Fibroblast of upper back skin (primary cell): ENCODE measurements around the gene BMAL1.
"Not testable (repeated sequence)": the region's sequence is repeated elsewhere in the genome, so short reads cannot be mapped to it uniquely, and the experiment has no call there.

ENCODE experiments used
- DNase-seq: peaks from one replicate; pipeline ENCODE4 v3.0.0-alpha.2; 2013

The BMAL1 gene

GRCh38 chr11:13388741-13389140, 111.2 kb downstream of the BMAL1 start:
- no peak for DNase-seq

- no peak for DNase-seq
These were observed 113.6 kb downstream of the BMAL1 start for GRCh38 chr11:13391217-13391616.

- not testable (repeated sequence) for DNase-seq
These were observed 120.7 kb downstream of the BMAL1 start for GRCh38 chr11:13398335-13398734.

- DNase-seq = no peak
These were observed 127.6 kb downstream of the BMAL1 start for GRCh38 chr11:13405220-13405619.

- DNase-seq = no peak
These were observed 137.6 kb downstream of the BMAL1 start for GRCh38 chr11:13415201-13415600.

- no peak for DNase-seq
These were observed 144.0 kb downstream of the BMAL1 start for GRCh38 chr11:13421561-13421960.

- no peak for DNase-seq
These were observed 145.8 kb downstream of the BMAL1 start for GRCh38 chr11:13423372-13423771.

- no peak for DNase-seq
These were observed 149.8 kb downstream of the BMAL1 start for GRCh38 chr11:13427440-13427839.

- DNase-seq = no peak
These were observed 151.7 kb downstream of the BMAL1 start for GRCh38 chr11:13429288-13429687.

GRCh38 chr11:13429836-13430235, 152.2 kb downstream of the BMAL1 start:
- no peak for DNase-seq

GRCh38 chr11:13433437-13433836, 155.8 kb downstream of the BMAL1 start:
- no peak for DNase-seq

- DNase-seq = no peak
These were observed 156.9 kb downstream of the BMAL1 start for GRCh38 chr11:13434247-13435205.

GRCh38 chr11:13436836-13437235, 159.2 kb downstream of the BMAL1 start:
- not testable (repeated sequence) for DNase-seq
